ENCODE measurements around the gene TOMM70.

TOMM70 gene

DNA sequence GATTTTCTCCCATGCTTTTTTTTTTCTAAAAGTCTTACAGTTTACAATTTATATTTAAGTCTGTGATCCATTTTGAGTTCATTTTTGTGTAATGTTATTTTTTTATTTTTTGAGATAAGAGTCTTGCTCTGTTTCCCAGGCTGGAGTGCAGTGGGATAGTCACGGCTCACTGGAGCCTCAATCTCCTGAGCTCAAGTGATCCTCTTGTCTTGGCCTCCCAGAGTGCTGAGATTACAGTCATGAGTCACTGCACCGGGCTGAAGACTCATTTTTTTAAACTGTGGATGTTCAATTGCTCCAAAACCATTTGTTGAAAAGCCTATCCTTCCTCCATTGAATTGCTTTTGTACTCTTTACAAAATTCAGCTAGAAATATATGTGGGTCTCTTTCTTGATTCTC, 20.0 kb upstream of the TOMM70 start:
- ATAC-seq (no peak), DNase-seq (no peak)
- Mint-ChIP-seq H3K4me3 (no peak overlapping the region), H3K27me3 (peaks cover 6% of the 10 kb centered on the region), H3K9me3 (peaks cover 0 to 5% of the 10 kb centered on the region in 2 donors), H3K4me1 (no peaks in the 10 kb centered on the region), H3K27ac (peak overlapping the region; percentile 61 to 64)

DNA sequence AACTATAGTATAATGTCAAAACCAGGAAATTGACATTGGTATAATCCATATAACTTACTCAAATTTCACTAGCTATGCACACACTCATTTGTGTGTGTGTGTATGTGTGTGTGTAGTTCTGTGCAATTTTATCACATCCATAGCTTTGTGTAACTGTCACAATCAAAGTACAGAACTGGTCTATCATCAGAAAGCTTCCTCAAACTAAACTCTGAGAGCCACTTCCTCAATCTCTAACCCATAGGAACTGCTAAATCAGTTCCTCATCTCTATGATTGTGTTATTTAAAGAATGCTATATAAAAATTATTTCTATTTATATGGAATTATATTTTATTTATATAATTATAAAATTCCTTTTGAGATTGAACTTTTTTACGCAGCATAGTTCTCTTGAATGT, 18.5 kb upstream of the TOMM70 start:
- ATAC-seq (no peak), DNase-seq (no peak)
- Mint-ChIP-seq H3K4me3 (no peak overlapping the region), H3K27me3 (no peaks in the 10 kb centered on the region), H3K9me3 (peaks cover 0 to 5% of the 10 kb centered on the region in 2 donors), H3K4me1 (no peaks in the 10 kb centered on the region), H3K27ac (no peak overlapping the region)

GRCh38 chr3:100416863-100417262, 16.0 kb upstream of the TOMM70 start:
- no peaks in the 10 kb centered on the region for H3K4me1 Mint-ChIP-seq
- no peak overlapping the region for H3K4me3 Mint-ChIP-seq
- no peak overlapping the region for H3K27ac Mint-ChIP-seq
- H3K27me3 Mint-ChIP-seq, result no peaks in the 10 kb centered on the region
- ATAC-seq, result no peak
- no peak for DNase-seq
- H3K9me3 Mint-ChIP-seq, result peaks cover 9 to 21% of the 10 kb centered on the region in 2 donors

DNA sequence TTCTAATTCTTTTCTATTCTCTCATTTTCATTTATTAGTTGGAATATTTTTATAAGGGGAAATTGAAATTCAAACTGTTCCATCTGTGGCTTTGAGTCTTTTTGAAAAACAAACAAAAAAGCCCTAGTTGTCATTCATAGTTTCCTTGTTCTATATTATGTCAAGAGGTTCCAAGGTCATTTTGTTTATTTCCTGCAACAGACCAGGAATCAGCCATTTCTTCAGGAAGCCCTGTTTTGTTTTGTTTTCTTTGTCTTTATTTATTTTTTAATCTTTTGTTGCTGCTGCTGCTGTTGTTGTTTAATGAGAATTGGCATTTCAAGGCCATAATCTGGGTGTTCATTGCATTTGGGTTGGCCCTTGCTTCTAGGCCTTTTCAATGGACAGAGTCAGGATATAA, 15.3 kb upstream of the TOMM70 start:
- H3K4me3 Mint-ChIP-seq, result no peak overlapping the region

GRCh38 chr3:100413613-100414012, 12.7 kb upstream of the TOMM70 start:
- Mint-ChIP-seq H3K27me3 (no peaks in the 10 kb centered on the region), H3K4me3 (no peak overlapping the region), H3K9me3 (peaks cover 21 to 28% of the 10 kb centered on the region in 2 donors), H3K27ac (no peak overlapping the region), H3K4me1 (no peaks in the 10 kb centered on the region)
- DNase-seq (no peak), ATAC-seq (no peak)

More for the DNA sequence above, 15.3 kb upstream of the TOMM70 start:
- Mint-ChIP-seq H3K27me3 (no peaks in the 10 kb centered on the region), H3K27ac (no peak overlapping the region), H3K9me3 (peaks cover 12 to 25% of the 10 kb centered on the region in 2 donors), H3K4me1 (no peaks in the 10 kb centered on the region)
- DNase-seq, result no peak
- no peak for ATAC-seq

GRCh38 chr3:100412912-100413590, 12.2 kb upstream of the TOMM70 start:
- Mint-ChIP-seq H3K27ac (no peak overlapping the region), H3K4me1 (no peaks in the 10 kb centered on the region), H3K4me3 (no peak overlapping the region), H3K27me3 (no peaks in the 10 kb centered on the region), H3K9me3 (peaks cover 18 to 28% of the 10 kb centered on the region in 2 donors)
- DNase-seq, result no peak
- ATAC-seq, result no peak

DNA sequence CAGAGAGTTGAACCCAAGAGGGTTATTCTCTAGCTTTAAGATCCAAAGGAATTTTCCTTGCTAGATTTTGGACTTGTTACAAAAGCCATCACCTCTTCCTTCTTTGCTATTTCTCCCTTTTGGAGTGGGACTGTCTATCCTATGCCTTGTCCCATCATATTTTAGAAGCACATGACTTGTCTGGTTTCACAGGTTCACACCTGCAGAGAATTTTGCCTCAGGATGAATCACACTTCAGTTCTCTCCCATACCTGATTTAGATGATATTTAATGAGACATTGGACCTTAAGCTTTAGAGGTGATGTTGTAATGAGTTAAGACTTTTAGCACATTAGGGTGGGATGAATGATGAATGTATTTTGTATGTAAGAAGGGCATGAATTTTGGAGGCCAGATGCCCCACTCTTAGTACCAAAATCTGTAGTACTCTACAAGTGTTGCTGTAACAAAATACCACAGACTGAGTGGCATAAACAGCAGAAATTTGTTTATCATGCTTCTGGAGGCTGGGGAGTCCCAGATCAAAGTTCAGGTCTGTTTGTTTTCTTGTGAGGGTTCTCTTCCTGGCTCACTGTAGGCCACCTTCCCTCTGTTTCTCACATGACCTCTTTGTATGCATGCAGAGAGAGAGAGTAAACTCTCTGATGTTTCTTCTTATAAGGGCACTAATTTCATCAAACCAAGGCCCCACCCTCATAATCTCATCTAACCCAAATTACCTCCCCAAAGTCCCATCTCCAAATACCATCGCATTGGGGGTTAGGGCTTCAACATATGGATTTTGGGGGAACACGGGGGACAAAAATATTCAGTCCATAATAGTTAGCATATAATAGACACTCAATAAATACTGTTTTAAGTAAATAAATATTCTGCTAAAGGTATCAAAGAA, 10.4 kb upstream of the TOMM70 start:
- Mint-ChIP-seq H3K4me1 (no peaks in the 10 kb centered on the region), H3K9me3 (peaks cover 26 to 39% of the 10 kb centered on the region in 2 donors), H3K4me3 (no peak overlapping the region)

GRCh38 chr3:100407977-100408532, 7.2 kb upstream of the TOMM70 start:
- H3K4me3 Mint-ChIP-seq, result no peak overlapping the region
- ATAC-seq (no peak), DNase-seq (no peak)
- H3K4me1 Mint-ChIP-seq, result peaks cover 19% of the 10 kb centered on the region
- no peaks in the 10 kb centered on the region for H3K27me3 Mint-ChIP-seq
- no peak overlapping the region for H3K27ac Mint-ChIP-seq
- peaks cover 21 to 26% of the 10 kb centered on the region in 2 donors for H3K9me3 Mint-ChIP-seq

More for the DNA sequence above, 10.4 kb upstream of the TOMM70 start:
- no peak overlapping the region for H3K27ac Mint-ChIP-seq
- H3K27me3 Mint-ChIP-seq, result no peaks in the 10 kb centered on the region
- DNase-seq (no peak), ATAC-seq (no peak)

DNA sequence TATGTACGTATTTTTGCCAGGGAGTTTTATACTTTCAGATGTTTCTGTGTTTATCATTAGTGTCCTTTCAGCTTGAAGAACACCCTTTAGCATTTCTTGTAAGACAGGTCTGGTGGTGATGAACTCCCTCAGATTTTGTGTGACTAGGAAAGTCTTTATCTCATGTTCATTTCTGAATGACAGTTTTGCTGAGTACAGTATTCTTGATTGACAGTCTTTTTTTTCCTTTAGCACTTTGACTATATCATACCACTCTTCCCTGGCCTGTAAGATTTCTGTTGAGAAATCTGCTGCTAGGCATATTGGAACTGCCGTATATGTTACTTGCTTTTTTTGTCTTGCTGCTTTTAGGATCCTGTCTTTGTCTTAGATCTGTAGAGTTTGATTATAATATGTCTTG, 6.3 kb upstream of the TOMM70 start:
- no peak for DNase-seq
- no peak overlapping the region for H3K4me3 Mint-ChIP-seq
- ATAC-seq, result no peak

GRCh38 chr3:100404250-100404548, 3.3 kb upstream of the TOMM70 start:
- Mint-ChIP-seq H3K9me3 (peaks cover 8 to 10% of the 10 kb centered on the region in 2 donors), H3K27me3 (no peaks in the 10 kb centered on the region), H3K27ac (no peak overlapping the region), H3K4me3 (peak overlapping the region in 1 of 2 donors; percentile 43), H3K4me1 (peaks cover 38% of the 10 kb centered on the region)
- DNase-seq (no peak), ATAC-seq (no peak)

More for the DNA sequence above, 6.3 kb upstream of the TOMM70 start:
- Mint-ChIP-seq H3K9me3 (peaks cover 18 to 21% of the 10 kb centered on the region in 2 donors), H3K4me1 (peaks cover 27% of the 10 kb centered on the region), H3K27ac (no peak overlapping the region), H3K27me3 (no peaks in the 10 kb centered on the region)

GRCh38 chr3:100403362-100404249, 2.7 kb upstream of the TOMM70 start:
- Mint-ChIP-seq H3K27me3 (no peaks in the 10 kb centered on the region), H3K9me3 (peaks cover 8 to 10% of the 10 kb centered on the region in 2 donors), H3K4me3 (peak overlapping the region; percentile 94 to 95), H3K27ac (peak overlapping the region in 1 of 2 donors; percentile 89), H3K4me1 (peaks cover 44% of the 10 kb centered on the region)
- ATAC-seq (no peak), DNase-seq (no peak)

DNA sequence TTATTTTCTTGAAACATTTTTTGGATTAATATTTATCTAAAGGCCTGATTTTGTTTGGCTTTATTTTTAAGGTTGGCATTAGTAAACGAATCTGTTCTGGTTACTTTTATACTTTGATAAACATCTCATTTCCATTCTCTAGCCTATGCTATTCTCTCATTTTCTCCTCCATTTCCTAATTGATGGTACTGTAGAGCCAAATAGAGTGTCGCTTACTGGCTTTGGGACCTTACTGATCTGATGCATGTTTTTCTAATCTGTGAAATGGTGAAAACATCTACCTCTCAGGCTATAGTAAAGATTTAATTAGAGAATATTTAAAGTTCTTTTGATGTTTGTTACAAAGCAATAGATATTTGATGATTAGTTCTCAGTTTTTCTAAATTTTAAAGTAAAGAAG, 2.0 kb upstream of the TOMM70 start:
- DNase-seq (no peak), ATAC-seq (no peak)
- H3K4me3 Mint-ChIP-seq, result peak overlapping the region; percentile 94 to 95
- no peaks in the 10 kb centered on the region for H3K27me3 Mint-ChIP-seq
- H3K4me1 Mint-ChIP-seq, result peaks cover 49% of the 10 kb centered on the region
- peaks cover 8 to 9% of the 10 kb centered on the region in 2 donors for H3K9me3 Mint-ChIP-seq
- peak overlapping the region in 1 of 2 donors; percentile 89 for H3K27ac Mint-ChIP-seq

DNA sequence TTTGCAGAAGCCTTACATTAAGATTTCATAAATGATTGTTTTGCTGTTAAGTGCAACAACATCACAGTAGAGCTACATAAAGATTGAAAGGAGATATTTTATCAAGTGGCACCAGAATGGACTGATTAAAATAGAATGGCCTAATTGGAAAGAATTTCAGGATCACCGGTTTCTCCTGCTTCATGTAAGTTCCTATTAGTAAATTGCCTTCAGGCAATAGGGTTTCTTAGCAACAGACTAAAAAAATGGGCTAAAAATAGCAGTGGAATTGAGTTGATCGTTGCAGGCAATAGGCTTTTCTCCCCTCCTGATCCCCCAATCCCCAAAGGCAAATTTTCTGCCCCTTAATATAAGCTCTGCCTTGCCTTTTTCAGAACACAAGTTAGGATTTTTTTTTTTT, 1.4 kb upstream of the TOMM70 start:
- ATAC-seq (no peak), DNase-seq (no peak)
- Mint-ChIP-seq H3K27me3 (no peaks in the 10 kb centered on the region), H3K4me1 (peaks cover 56% of the 10 kb centered on the region), H3K4me3 (peak overlapping the region; percentile 94 to 95), H3K9me3 (peaks cover 2 to 3% of the 10 kb centered on the region in 2 donors), H3K27ac (peak overlapping the region in 1 of 2 donors; percentile 99)

GRCh38 chr3:100401674-100402041, 769 bp upstream of the TOMM70 start:
- peak; percentile 45 for ATAC-seq
- Mint-ChIP-seq H3K4me1 (peaks cover 62% of the 10 kb centered on the region), H3K27me3 (no peaks in the 10 kb centered on the region), H3K27ac (peak overlapping the region; percentile 99), H3K4me3 (peak overlapping the region; percentile 94 to 95), H3K9me3 (no peaks in the 10 kb centered on the region)
- DNase-seq, result peak in 1 of 2 donors; percentile 65

GRCh38 chr3:100400419-100400779, 490 bp downstream of the TOMM70 start:
- H3K27me3 Mint-ChIP-seq, result no peaks in the 10 kb centered on the region
- ATAC-seq (peak; percentile 69), DNase-seq (peak in 1 of 2 donors; percentile 72)
- H3K4me1 Mint-ChIP-seq, result peaks cover 64% of the 10 kb centered on the region
- peak overlapping the region; percentile 84 to 99 for H3K27ac Mint-ChIP-seq
- H3K9me3 Mint-ChIP-seq, result no peaks in the 10 kb centered on the region
- peak overlapping the region; percentile 94 to 95 for H3K4me3 Mint-ChIP-seq
